ENCODE measurements around the gene GRP.

GRP gene

GRCh38 chr18:59265974-59266369, 46.0 kb downstream of the GRP start:
- no peaks in the 10 kb centered on the region for H3K4me1 ChIP-seq (ENCODE audit: control insufficient read depth, low read length)
- no peak overlapping the region for H3K4me2 ChIP-seq (ENCODE audit: low read length)
- no peak overlapping the region for H3K27ac ChIP-seq (ENCODE audit: low read depth, low read length)
- TF ChIP-seq EZH2phosphoT487 (IDR thresholded peaks at IDR 0.05; ENCODE audit: borderline replicate concordance, low read length): no peak
- TF ChIP-seq CTCF (IDR thresholded peaks at IDR 0.05; ENCODE audit: low read depth, low read length, poor library complexity, severe bottlenecking): no peak
- H4K20me1 ChIP-seq (ENCODE audit: control insufficient read depth, insufficient read depth, low read depth, low read length): no peaks in the 10 kb centered on the region
- no peaks in the 10 kb centered on the region for H3F3A ChIP-seq (ENCODE audit: control insufficient read depth, insufficient read depth)
- H3K27me3 ChIP-seq (ENCODE audit: control insufficient read depth, low read length): peaks cover 22% of the 10 kb centered on the region
- H3K9me3 ChIP-seq (ENCODE audit: control insufficient read depth, insufficient read depth, low read length): no peaks in the 10 kb centered on the region
- no peaks in the 10 kb centered on the region for H3K79me2 ChIP-seq (ENCODE audit: control insufficient read depth, low read length)
- H3K9me2 ChIP-seq (replicated peaks; ENCODE audit: control insufficient read depth, low read length): no peaks in the 10 kb centered on the region
- H3K4me3 ChIP-seq (ENCODE audit: low read length): no peak overlapping the region
- no peaks in the 10 kb centered on the region for H3K36me3 ChIP-seq (ENCODE audit: control insufficient read depth, low read length)

- H3K27me3 ChIP-seq (ENCODE audit: control insufficient read depth, low read length): peaks cover 27% of the 10 kb centered on the region
- no peak overlapping the region for H3K4me3 ChIP-seq (ENCODE audit: low read length)
- H3K27ac ChIP-seq (ENCODE audit: low read depth, low read length): no peak overlapping the region
- TF ChIP-seq EZH2phosphoT487 (IDR thresholded peaks at IDR 0.05; ENCODE audit: borderline replicate concordance, low read length) (no peak), CTCF (IDR thresholded peaks at IDR 0.05; ENCODE audit: low read depth, low read length, poor library complexity, severe bottlenecking) (no peak)
- no peaks in the 10 kb centered on the region for H3K79me2 ChIP-seq (ENCODE audit: control insufficient read depth, low read length)
- no peaks in the 10 kb centered on the region for H3K36me3 ChIP-seq (ENCODE audit: control insufficient read depth, low read length)
- no peaks in the 10 kb centered on the region for H3F3A ChIP-seq (ENCODE audit: control insufficient read depth, insufficient read depth)
- no peak overlapping the region for H3K4me2 ChIP-seq (ENCODE audit: low read length)
- H4K20me1 ChIP-seq (ENCODE audit: control insufficient read depth, insufficient read depth, low read depth, low read length): no peaks in the 10 kb centered on the region
- H3K4me1 ChIP-seq (ENCODE audit: control insufficient read depth, low read length): no peaks in the 10 kb centered on the region
- no peaks in the 10 kb centered on the region for H3K9me3 ChIP-seq (ENCODE audit: control insufficient read depth, insufficient read depth, low read length)
- H3K9me2 ChIP-seq (replicated peaks; ENCODE audit: control insufficient read depth, low read length): no peaks in the 10 kb centered on the region
Measured at GRCh38 chr18:59266459-59266858, 46.5 kb downstream of the GRP start.

GRCh38 chr18:59266886-59267502, 47.0 kb downstream of the GRP start:
- Histone ChIP-seq H3K9me3 (ENCODE audit: control insufficient read depth, insufficient read depth, low read length) (no peaks in the 10 kb centered on the region), H3K27me3 (ENCODE audit: control insufficient read depth, low read length) (peaks cover 31% of the 10 kb centered on the region), H3K79me2 (ENCODE audit: control insufficient read depth, low read length) (no peaks in the 10 kb centered on the region), H3K9me2 (replicated peaks; ENCODE audit: control insufficient read depth, low read length) (no peaks in the 10 kb centered on the region), H4K20me1 (ENCODE audit: control insufficient read depth, insufficient read depth, low read depth, low read length) (no peaks in the 10 kb centered on the region), H3K27ac (ENCODE audit: low read depth, low read length) (no peak overlapping the region), H3K4me2 (ENCODE audit: low read length) (no peak overlapping the region), H3K4me3 (ENCODE audit: low read length) (no peak overlapping the region), H3F3A (ENCODE audit: control insufficient read depth, insufficient read depth) (no peaks in the 10 kb centered on the region), H3K36me3 (ENCODE audit: control insufficient read depth, low read length) (no peaks in the 10 kb centered on the region), H3K4me1 (ENCODE audit: control insufficient read depth, low read length) (no peaks in the 10 kb centered on the region)
- no peak for TF ChIP-seq EZH2phosphoT487 (IDR thresholded peaks at IDR 0.05; ENCODE audit: borderline replicate concordance, low read length)
- no peak for TF ChIP-seq CTCF (IDR thresholded peaks at IDR 0.05; ENCODE audit: low read depth, low read length, poor library complexity, severe bottlenecking)
